Measurements from ENCODE around the gene PCDHGB3.

- no peak for TF ChIP-seq POLR2A (IDR thresholded peaks at IDR 0.05; ENCODE audit: low read depth, low read length)
- TF ChIP-seq POLR2AphosphoS5 (IDR thresholded peaks at IDR 0.05; ENCODE audit: low read depth, low read length) = no peak
- TF ChIP-seq TAF1 (IDR thresholded peaks at IDR 0.05; ENCODE audit: borderline replicate concordance, low read depth, low read length) = no peak
Measured at GRCh38 chr5:141389153-141390042, 19.4 kb downstream of the PCDHGB3 start.

All from GM12892 (cell line).